DMS79 (cell line): ENCODE data around the gene RNF7.
A peak's percentile ranks its signal among the peaks of the same experiment; 100 is the strongest.
"Not testable (repeated sequence)": the region's sequence is repeated elsewhere in the genome, so short reads cannot be mapped to it uniquely, and the experiment has no call there.

Source experiments
- DNase-seq: peaks from one replicate; lab custom pipeline; 2025; lab: John Stamatoyannopoulos, UW

Gene RNF7

GRCh38 chr3:141782386-141782932, 44.4 kb downstream of the RNF7 start:
- no peak for DNase-seq

GRCh38 chr3:141783632-141784031, 45.5 kb downstream of the RNF7 start:
- DNase-seq, result no peak

GRCh38 chr3:141784096-141784495, 46.0 kb downstream of the RNF7 start:
- no peak for DNase-seq

- DNase-seq, result no peak
Observed at GRCh38 chr3:141784531-141784930, 46.4 kb downstream of the RNF7 start.

- DNase-seq, result no peak
Observed at GRCh38 chr3:141788149-141788548, 50.1 kb downstream of the RNF7 start.

- DNase-seq, result not testable (repeated sequence)
Observed at GRCh38 chr3:141788750-141789149, 50.7 kb downstream of the RNF7 start.

GRCh38 chr3:141789281-141789680, 51.2 kb downstream of the RNF7 start:
- no peak for DNase-seq

- DNase-seq, result no peak
Observed at GRCh38 chr3:141790171-141790570, 52.1 kb downstream of the RNF7 start.

- DNase-seq, result no peak
Observed at GRCh38 chr3:141792495-141792894, 54.4 kb downstream of the RNF7 start.

GRCh38 chr3:141793476-141794260, 55.6 kb downstream of the RNF7 start:
- DNase-seq, result no peak

- no peak for DNase-seq
Observed at GRCh38 chr3:141795276-141795675, 57.2 kb downstream of the RNF7 start.

GRCh38 chr3:141795741-141796080, 57.6 kb downstream of the RNF7 start:
- no peak for DNase-seq

GRCh38 chr3:141796081-141796888, 58.2 kb downstream of the RNF7 start:
- peak; percentile 97 for DNase-seq
